Measurements from ENCODE around the gene RBM38.

- TF ChIP-seq, protein P1, sequence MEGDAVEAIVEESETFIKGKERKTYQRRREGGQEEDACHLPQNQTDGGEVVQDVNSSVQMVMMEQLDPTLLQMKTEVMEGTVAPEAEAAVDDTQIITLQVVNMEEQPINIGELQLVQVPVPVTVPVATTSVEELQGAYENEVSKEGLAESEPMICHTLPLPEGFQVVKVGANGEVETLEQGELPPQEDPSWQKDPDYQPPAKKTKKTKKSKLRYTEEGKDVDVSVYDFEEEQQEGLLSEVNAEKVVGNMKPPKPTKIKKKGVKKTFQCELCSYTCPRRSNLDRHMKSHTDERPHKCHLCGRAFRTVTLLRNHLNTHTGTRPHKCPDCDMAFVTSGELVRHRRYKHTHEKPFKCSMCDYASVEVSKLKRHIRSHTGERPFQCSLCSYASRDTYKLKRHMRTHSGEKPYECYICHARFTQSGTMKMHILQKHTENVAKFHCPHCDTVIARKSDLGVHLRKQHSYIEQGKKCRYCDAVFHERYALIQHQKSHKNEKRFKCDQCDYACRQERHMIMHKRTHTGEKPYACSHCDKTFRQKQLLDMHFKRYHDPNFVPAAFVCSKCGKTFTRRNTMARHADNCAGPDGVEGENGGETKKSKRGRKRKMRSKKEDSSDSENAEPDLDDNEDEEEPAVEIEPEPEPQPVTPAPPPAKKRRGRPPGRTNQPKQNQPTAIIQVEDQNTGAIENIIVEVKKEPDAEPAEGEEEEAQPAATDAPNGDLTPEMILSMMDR (IDR thresholded peaks at IDR 0.05; ENCODE audit: low read length), result no peak
- no peak for TF ChIP-seq EZH2 (optimal IDR thresholded peaks at IDR 0.05; ENCODE audit: low read depth, low read length)
Observed at GRCh38 chr20:57392512-57393271, 1.5 kb downstream of the RBM38 start.
